HG03378 (cell line): Measurements from ENCODE around the gene SMIM45.

Experiments
- ATAC-seq: cut with Tn5 transposase; IDR thresholded peaks from one replicate; pipeline ENCODE4 v1.9.1; 2021; ENCODE audit warnings: mild to moderate bottlenecking, moderate library complexity; ENCODE audit not compliant: unreplicated experiment

SMIM45 gene

DNA sequence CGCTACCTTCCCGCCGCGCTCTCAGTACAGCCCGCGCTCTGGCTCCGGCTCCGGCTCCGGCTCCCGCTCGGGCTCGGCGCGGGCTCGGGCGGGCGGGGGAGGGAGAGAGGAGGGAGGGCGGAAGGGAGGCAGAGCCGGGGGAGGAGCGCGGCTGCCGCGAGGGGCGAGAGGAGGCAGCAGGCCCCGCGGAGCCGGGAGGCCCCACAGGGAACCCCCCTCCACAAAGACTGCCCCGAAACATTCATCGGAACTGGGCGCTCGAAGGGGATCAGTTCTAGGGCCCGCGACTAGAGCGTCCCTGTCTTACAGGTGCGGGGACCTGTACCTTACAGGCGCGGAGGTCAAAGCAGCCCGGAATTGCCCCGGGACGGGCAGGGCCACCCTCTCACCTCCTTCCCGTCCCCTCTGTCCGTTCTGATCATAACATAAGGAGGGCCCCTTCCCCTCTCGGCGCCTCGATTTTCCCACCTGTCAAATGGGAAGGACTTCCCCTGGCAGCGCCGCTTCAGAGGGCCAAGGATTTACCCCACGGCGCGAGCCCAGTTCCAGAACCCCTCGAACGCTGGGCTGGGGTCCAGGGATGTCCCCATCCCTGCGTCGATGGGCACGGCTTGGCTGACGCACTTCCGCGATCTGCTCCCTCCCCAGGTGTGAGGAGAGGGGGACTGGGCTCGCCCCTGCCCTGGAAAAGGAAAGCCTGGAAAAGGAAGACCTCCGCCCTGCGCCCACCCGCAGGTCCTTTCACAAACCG is 36.7 kb upstream of the SMIM45 start, which contains the start of gene SHISA8:
TSS of gene SHISA8 (minus strand) at position 40 of the 751 bp plus-strand sequence. CDS start 407 bp downstream, outside the sequence.
- ATAC-seq: no peak

DNA sequence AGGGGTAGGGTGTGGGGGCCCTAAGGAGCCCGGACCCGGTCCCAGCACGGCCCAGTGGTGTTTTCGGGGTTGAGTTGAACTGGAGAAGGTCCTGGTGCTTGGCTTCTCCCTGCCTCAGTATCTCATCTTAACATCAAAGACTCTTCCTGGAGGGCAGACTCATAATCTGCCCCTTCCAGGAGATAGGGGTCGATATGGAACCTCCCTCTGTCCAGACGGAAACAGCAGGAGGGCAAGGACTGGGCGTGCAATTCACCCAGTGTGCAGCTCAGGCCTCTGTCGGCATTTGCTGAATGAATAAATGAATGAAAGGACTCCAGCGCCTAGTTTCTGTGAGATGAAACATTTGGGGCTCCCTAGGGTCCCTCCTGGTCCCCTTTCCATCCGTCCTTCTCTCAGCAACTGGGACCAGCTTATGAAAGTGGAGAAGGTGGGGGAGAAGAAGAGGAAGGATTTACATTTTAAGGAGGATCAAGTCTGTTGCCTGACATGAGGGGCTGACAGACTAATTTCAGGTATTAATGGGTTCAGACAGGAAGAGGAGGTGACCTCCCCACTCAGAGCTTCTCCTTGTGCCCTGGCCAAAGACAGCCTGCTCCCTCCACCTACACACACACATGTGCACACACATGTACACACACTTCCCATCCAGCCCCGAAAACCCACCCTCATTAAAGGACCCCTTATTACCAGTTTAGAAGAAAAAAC is 36.0 kb upstream of the SMIM45 start:
- no peak for ATAC-seq

DNA sequence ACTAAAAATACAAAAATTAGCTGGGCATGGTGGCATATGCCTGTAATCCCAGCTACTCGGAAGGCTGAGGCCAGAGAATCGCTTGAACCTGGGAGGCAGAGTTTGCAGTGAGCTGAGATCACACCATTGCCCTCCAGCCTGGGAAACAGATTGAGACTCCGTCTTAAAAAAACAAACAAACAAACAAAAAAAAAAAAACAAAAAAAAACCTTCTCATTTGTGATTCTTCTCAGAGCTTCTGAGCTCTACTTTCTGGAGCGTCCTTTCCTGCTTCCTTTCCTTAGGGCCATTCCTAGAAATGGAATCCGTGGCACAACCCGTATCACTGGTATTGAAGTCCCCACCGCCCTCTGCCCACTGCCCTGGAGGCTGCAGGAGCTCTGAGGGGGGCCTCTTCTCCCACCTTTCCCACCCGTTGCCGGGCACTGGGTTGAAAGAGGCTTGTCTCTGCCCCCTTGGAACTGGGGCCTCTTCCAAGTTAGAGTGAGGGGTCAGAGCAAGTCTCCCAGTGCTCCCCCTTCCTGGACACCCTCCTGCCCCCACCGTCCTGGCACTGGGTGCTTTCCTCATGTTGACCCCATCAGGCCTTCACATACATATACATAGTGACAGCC is 35.1 kb upstream of the SMIM45 start:
- ATAC-seq: no peak

DNA sequence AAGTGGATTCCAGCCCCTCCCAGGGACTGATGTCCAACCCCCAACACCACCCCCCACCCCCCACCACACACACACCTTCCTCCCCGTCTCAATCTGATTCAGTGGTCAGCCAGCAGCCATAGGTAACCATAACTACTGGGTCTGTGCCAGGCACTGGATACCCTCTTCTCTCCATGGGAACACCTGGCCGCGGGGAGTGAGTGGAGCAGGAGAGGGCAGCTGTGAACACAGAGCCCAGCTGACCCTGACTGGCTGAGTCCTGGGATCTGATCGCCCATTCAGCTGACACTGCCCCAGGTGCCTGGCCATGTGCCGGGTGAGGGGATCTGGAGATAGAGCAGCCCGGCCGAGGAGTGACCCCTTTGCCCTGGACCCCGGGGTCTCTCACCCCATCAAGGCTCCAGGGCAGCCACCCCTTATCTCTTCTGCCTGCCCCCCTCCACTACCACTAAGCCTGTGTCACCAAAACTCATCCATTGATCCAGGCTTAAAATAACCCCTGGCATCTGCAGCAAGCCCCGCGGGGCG is 34.5 kb upstream of the SMIM45 start:
- no peak for ATAC-seq

DNA sequence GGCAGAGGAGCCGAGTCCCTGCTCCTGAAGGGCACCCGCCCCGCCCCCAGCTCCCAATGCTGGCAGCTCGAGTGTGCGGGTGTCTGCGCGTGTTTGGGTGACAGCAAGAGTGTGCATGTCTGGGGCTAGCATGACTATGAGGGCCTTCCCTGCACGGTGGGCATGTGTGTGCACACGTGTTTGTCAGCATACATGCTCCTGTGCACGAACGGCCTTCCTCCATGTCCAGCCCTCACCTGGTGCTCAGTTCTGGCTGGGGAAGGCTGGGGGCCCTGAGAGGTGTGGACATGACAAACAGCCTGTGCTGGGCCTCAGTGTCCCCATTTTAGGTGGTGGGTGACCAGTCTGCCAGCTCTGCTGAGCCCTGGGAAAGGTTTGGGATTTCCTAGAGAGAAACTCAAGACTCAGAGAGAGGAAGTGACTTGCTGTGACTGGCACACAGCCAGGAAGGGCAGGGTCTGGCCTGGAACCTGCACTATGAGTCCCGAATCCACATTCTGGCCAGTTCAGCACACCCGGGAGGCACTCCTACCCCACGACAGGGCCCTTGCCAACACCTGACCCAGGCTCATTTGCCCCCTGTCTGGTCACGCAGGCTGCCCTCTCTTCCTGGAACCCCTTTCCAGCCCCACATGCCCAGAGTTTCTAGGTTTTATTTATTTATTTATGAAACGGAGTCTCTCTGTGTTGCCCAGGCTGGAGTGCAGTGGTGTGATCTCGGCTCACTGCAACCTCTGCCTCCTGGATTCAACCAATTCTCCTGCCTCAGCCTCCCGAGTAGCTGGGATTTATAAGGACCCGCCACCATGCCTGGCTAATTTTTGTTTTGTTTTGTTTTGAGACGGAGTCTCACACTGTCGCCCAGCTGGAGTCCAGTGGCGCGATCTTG is 33.8 kb upstream of the SMIM45 start:
- ATAC-seq: no peak

DNA sequence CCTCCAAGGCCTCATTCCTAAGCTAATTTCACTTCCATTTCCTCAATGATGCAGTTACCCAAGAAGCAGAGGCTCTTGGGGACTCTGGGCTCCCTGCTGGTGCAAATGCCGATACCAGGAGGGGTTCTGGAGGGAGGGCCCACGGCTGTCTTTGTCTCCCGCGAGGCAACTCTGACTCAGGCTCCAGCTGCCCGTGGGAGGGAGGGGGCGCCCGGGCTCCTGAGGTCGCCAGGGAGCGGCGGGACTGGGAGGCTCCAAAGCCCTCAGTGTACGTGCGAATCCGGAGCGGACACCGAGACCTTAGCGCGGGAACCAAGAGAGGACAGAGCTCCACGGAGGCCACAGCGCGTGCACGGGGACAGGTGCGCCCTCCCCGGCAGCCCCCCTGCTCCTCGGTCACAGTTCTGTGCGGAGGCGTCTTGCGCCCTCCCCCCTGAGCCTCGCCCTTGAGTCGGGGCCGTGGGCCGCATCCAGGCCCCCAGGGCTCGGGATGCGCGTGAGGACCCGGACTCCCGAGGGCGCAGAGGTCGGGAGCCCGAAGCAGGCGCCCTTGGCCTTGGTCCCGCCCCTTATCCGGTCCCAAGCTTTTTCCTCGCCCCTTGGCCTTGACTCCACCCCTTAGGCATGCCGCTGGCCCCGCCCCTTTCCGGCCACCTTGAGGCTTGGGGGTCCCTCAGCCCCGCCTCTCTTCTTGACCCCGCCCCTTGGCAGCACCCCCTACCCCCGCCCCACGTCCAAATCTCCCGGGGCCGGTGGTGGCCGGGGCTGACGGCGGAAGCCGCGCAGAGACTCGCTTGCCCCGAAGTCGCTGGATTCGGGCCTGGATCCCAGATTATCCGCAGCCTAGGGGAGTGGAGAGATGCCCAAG is 32.4 kb upstream of the SMIM45 start:
- ATAC-seq: no peak

DNA sequence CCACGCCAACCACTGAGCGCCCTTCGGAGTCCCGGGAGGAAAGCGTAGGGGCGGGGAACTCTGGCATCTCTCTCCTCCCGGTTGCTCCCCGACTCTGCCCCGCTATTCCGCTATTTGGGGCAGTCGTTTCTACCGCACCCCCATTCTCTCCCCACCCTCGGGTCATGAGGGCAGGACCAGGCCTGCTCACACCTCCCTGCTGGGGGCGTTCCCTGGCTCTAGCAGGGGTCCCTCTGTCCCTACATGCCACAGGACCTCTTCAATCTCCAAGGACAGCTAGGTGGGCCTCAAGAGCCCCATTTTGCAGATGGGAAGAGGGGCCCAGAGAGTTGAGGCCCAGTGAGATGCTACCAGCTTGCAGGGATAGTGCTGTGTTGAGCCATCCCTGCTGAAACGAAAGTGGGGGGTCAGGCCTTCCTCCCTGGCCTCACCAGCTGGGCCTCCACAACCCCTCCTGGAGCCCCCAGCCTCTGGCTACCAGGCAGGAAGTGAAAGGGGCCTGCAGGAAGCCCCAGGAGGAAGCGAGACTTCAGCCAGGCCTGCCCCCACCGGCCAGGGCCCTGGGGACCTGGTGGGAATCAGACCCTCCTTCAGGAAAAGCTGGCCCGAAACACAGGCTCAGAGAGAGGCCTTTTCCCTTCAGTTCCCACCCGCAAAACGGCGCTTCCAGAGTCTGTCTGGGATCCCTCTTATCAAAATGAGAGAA is 31.5 kb upstream of the SMIM45 start:
- ATAC-seq: no peak

DNA sequence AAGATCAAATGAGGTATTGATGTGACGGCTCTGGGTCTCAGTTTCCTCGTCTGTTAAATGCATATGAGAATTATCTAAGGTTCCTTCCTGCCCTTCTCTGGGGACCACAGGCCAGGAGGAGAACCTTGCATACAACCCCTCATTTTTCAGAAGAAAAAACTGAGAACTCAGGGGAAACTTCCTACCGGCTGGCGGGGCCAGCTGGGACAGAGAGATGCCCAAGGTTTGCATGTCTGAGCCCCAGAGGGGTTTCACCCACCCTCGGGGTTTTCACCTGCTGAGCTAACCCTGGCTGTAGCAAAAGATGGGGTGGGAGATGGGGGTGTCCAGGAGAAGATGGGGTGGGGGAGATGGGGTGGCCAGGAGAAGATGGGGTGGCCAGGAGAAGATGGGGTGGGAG is 29.6 kb upstream of the SMIM45 start:
- ATAC-seq: no peak

DNA sequence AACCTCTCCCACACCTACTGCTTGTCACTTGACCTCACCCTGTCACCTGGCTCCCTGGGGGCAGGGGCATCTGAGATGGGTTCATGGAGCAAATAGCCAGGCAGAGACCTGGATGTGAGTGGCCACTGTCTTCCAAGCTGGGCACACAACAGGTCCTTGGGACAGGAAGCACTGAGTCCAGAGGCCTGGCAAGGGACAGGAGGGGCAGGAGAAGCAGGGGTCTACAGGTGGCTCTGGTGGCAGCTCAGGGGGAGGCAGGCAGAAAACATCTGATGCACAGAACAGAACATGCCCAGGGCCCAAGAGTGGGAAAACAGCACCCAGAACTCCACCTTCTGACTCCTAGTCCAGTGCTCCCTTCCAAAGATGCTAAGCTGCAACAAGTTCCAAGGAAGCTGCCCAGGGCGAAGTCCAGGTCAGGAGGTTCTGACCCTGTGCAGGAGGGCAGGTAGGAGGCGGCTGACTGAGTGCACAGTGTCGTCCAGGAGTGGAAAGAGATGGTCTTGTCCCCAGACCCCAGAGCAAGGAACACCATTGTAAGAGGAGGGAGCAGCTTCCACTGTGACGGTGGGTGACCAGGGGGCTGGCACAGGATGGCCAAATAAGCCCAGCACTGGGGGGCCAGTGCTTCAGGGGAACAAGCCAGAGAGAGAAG is 28.9 kb upstream of the SMIM45 start:
- ATAC-seq: no peak

DNA sequence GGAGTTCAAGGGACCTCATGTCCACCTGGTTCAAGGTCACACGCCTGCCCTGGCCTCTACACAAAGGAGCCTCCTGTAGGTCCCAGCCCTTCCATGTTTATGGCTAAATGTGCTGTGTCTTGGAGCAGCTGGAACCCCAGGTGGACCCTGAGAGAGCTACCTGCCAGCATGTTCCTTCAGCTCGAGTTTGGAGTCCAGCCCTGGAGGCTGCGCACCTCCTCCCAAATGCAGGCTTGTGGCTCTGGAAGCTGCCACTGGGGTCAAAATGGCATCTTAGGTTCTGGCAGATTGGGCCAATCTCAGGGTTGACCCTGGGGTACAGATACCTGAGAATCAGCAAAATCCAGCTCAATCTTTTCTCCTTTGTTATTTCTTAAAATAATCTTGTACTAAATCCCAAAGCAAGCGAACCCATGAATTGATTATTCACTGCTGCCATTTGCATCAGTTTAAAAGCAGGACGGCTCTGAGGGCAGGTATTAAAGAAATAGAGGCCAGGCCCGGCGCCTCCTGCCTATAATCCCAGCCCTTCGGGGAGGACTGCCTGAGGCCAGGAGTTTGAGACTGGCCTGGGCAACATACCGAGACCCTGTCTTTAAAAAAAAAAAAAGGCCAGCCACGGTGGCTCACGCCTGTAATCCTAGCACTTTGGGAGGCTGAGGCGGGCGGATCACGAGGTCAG is 28.2 kb upstream of the SMIM45 start:
- ATAC-seq: no peak

DNA sequence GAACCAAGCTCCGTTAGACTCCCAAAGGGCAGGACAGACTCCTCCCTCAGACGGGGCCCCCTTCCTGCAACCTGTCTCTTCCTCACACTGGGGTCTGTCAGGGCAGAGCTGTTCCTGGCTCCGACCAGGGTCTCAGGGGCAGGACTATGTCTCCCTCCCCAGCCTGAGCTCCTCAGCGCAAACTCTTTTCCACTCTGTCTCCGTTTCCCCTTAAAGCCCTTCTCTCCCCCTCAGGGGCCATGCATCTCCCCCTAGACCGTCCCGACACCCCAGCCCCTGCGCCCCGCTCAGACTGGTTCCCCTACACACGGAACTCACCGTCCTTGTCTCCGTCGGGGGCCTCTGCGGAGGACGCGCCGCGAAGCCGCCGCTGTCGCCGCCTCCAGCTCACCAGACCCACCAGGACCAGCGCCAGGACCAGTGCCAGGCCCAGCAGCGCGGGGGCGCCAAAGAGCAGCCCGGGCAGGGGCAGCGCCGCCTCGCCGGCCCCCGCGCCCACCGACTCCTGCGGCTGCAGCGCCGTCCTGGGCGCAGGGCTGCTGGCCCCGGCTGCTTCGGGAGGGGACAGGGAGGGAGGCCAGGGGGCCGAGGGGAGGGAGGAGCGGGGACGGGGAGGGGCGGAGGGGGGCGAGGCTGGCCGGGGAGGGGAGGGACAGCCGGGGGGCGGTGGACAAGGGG is 26.0 kb upstream of the SMIM45 start:
- ATAC-seq: no peak

DNA sequence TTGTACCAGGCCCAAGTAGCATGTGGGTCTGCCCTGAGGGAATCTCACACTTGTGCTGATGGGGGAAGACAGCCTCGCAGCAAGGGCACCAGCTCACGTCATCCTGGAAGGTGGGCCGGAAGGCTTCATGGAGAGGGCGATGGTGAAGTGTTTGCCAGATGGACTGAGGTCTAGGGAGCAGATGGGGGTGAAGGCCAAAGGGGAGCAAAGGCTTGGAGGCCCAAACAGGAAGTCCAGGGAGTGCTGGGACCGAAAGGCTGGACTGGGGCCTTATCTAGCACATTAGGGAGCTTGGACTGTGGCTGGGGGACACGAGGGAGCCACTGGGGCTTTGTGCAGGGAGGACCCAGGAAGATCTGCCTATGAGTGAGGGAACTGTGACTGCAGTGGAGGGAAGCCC is 24.1 kb upstream of the SMIM45 start:
- no peak for ATAC-seq

DNA sequence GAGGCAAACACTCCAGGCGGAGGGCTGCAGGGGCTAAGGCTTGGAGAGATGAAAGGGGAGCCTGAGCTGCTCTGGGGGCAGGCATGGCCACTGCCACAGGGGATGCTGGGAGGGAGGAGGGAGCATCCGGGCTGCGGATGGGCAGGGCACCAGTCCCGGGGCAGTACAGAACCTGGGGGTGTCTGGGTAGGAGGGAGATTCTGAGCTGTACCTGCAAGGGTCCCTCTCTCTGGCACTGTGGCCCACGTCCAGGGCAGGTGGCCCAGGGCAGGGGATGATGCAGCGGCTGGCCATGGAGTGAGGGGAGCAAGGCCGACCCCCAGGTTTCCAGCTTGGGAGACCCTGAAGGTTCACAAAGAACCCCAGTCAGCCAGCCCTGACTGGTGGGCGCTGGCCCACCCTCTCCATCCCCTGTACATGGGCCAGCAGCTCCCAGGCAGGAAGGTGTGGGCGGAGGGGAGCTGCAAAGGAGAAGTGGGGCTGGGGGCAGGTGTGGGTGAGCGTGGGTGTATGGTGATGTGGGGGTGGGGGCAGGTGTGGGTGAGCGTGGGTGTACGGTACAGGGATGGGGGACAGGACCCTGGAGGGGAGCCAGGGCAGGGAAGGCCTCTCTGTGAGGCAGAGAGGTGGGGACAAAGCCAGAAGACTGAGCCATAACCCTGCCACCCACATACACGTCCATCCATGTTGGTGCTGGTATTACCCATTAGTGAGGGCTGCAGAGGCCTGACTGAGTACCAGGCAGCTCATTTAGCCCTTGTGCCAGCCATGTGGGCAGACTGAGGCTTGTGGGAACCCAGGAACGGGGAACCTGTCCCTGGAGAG is 23.1 kb upstream of the SMIM45 start:
- ATAC-seq: no peak

DNA sequence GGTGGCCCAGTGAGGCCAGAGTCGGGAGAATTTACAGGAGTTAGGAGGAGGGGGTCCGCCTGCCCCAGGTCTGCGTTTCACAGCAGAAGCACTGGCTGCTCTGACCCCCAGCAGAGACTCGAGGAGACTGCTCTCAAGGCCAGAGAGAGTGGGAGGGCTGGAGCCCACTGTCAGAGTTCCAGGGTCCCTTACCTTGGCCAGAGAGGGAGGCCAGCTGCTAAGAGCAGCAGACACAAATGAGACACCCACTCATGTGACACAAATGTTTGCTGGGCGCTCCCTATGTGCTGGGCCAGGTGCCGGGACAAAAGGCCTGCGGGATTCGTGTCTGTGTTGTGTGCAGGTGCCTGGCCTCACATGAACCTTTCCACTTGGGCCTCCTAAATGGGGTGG is 22.5 kb upstream of the SMIM45 start:
- ATAC-seq: no peak

DNA sequence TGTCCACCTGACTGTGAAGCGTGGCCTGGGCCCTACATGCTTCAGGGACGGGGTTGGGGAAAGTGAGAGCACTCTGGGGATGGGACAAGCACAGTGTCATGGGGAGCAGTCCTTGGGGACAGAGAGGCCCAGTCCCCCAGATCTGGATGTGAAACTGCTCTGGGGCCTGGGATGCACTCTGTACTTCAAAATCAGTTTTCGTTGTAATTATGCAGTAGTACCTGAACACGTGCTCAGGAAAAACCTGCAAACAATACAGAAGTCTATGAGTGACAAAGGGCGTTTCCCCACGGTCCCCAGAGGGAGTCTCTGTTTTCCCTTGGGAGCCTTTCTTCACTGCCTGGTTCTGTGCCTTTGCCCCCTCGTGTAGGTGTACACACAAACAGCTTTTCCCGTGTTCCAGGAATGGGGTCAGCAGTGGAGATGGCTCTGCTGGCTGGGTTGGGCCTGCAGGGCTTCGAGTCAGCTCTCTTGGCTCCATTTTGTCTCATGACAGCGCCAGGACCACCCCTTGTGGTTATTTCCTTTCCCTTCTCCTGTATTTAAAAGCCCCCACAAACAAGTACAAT is 20.2 kb upstream of the SMIM45 start:
- no peak for ATAC-seq

DNA sequence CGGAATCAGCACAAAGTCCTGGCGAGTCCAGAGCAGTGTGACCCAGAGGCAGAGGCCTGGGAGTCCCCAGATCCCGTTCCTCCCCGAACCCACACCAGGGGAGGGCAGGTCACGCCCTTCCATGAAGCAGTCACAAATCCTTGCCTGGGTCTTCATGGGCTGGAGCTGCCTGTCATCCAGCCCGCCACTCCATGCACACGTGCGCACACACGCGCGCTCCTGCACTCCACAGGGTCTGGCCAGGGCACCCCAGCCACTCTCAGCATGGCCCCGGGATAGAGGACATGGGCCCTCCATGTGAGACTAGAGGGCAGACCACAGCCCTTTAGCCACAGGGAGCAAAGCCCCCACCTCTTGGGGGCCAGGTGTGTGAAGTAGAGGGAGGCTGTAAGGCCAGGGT is 19.6 kb upstream of the SMIM45 start:
- no peak for ATAC-seq
